GM19455 (cell line): ENCODE results near the gene TDRD9.

Experiments used
- ATAC-seq: cut with Tn5 transposase; IDR thresholded peaks from one replicate; pipeline ENCODE4 v1.9.1; 2021; ENCODE audit not compliant: unreplicated experiment

Gene TDRD9

DNA sequence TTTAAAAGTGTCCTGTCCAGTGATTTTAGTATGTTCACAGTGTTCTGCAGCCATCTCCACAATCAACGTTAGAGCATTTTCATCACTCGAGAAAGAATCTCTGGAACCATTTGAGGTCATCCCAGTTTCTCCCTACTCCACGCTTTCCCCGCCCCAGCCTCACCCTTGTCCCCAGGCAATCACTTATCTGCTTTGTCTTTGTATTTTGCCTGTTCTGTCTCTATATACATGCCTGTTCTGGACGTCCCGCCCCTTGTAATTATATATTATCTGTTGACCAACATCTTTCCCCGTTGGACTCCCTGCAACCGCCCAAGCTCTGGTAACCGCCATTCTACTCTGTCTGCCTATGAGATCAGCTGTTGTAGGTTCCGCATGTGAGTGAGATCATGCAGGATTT lies 135.7 kb downstream of the TDRD9 start:
- no peak for ATAC-seq

GRCh38 chr14:104066279-104066678 lies 138.0 kb downstream of the TDRD9 start:
- ATAC-seq = no peak

DNA sequence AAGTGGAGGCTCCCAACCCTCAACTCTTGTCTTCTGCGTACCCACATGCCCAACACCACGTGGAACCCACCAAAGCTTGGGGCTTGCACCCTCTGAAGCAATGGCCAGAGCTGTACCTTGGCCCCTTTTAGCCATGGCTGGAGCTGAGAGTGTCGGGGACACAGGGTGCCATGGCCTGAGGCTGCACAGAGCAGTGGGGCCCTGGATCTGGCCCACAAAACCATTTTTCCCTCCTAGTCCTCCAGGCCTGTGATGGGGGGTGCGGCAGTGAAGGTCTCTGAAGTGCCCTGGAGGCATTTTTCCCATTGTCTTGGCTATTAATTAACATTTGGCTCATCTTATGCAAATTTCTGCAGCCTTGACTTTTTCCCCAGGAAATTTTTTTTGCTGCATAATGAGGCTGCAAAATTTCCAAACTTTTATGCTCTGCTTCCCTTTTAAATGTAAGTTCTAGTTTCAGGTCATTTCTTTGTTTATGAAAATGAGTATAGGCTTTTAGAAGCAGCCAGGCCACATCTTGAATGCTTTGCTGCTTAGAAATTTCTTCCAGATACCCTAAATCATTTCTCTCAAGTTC lies 138.6 kb downstream of the TDRD9 start:
- no peak for ATAC-seq

- no peak for ATAC-seq
These were observed 141.3 kb downstream of the TDRD9 start for GRCh38 chr14:104069541-104069940.

GRCh38 chr14:104072586-104072985 lies 144.3 kb downstream of the TDRD9 start:
- ATAC-seq = no peak

GRCh38 chr14:104073764-104074163 lies 145.5 kb downstream of the TDRD9 start:
- no peak for ATAC-seq

DNA sequence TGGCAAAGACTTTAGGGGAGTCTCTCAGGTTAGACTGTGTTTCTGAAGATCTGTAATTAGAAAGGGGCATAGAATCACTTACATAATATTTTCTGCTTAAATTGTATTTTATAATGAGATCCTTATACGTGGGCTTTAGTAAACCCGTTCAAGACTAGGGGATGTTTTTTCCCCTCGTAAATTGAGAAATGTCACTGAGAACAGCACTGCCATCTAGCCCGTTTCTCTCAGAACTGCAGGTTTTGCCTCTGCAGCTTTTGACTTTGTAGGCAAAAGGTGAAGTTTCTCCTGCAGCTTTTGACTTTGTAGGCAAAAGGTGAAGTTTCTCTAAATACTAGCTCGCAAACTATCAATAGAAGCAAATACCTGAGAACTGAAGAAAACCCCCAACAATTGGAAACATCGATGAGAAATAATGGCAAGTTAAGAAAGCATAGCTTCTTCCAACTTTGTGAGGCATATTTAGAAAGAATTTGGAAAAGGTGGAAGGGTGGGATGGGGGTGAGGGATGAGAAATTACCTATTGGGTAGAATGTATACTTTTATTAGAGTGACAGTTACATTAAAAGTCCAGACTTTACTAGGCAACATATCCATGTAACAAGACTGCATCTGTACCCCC lies 147.4 kb downstream of the TDRD9 start:
- no peak for ATAC-seq

DNA sequence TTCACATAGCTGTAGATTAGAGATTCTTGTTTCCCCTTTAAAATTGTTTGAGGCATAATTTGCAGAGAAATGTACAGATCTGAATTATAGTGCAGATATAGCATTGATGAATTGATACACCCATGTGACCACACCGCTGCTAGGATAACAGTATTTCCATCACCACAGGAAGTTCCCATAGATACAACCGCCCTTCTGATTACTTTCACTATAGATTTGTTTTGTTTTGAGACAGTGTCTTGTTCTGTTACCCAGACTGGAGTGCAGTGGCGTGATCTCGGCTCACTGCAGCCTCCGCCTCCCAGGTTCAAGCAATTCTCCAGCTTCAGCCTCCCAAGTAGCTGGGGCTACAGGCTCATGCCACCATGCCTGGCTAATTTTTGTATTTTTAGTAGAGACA lies 148.5 kb downstream of the TDRD9 start:
- ATAC-seq = no peak

DNA sequence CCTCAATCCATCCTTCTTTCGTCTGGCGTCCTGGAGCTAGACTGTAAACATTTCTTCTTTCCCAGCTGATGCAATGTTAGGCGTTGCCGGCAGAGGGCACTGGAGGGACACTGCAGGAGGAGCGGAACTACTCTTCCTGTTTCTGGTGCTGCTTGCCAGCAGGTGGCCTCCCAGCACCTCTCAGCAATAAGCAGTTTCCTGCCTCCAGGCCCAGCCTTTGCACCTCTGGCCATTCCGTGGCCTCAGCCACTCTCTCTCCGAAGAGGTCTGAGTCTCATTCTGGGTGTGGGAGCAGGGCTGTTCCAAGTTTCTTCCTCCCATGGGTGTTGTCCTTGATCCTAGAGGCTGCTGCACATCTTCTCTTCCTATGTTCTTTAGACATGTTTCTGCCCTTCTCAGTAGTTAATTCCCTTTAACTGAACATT lies 149.8 kb downstream of the TDRD9 start:
- ATAC-seq = peak; percentile 92

- no peak for ATAC-seq
These were observed 152.4 kb downstream of the TDRD9 start for GRCh38 chr14:104080376-104081260.

- ATAC-seq = no peak
These were observed 153.1 kb downstream of the TDRD9 start for GRCh38 chr14:104081261-104081835.

DNA sequence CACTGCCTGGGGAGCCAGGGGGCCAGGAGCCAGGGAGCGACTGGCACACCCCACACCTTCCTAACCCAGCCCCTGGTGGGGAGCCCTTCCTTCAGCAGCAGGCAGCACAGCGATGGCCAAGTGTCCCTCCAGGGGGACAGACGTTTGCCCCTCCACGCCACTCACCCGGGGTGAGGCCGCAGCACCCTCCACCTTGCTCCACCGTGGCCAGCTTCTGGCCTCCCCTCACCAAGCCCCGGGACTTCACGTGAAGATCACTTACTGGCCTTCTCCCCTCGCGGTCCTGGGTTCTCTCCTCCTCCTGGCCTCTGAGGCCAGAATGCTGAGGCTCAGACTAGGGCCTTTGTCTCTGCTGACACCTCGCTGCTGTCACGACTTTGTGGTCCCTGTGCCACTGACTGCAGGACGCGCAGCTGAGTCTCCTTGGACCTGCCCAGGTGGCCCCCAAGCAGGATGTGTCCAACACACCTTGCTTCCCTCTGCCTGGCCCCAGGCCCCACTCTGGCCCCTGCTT lies 153.8 kb downstream of the TDRD9 start:
- no peak for ATAC-seq

DNA sequence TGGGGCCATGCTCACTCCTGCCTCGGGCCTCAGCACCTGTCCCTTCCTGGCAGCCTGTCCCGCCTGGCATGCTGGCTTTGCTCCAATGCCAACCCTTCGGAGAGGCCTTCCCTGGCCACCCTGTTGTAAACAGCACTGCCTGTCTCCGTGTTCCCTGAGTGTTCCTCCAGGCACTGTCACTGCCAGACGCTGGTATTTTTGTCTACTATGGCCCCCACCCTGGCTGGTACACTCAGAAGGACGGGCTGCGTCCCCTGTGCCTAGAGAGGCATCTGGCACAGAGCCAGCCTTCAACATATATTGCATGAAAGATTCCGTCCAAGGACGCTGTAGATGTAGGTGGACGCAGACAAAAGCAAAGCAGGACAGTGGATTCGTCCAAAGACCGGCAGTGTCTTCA lies 154.6 kb downstream of the TDRD9 start:
- no peak for ATAC-seq

GRCh38 chr14:104084251-104085002 lies 156.2 kb downstream of the TDRD9 start:
- no peak for ATAC-seq

GRCh38 chr14:104085032-104085888 lies 157.0 kb downstream of the TDRD9 start, which contains the start of gene ASPG:
Gene ASPG, plus strand, starts transcription at chr14:104085700. Its CDS starts 71 bp downstream, at chr14:104085771.
- ATAC-seq = no peak

- no peak for ATAC-seq
These were observed 157.6 kb downstream of the TDRD9 start for GRCh38 chr14:104085889-104086201.

- no peak for ATAC-seq
These were observed 158.0 kb downstream of the TDRD9 start for GRCh38 chr14:104086210-104086660.

- ATAC-seq = no peak
These were observed 158.6 kb downstream of the TDRD9 start for GRCh38 chr14:104086661-104087461.

DNA sequence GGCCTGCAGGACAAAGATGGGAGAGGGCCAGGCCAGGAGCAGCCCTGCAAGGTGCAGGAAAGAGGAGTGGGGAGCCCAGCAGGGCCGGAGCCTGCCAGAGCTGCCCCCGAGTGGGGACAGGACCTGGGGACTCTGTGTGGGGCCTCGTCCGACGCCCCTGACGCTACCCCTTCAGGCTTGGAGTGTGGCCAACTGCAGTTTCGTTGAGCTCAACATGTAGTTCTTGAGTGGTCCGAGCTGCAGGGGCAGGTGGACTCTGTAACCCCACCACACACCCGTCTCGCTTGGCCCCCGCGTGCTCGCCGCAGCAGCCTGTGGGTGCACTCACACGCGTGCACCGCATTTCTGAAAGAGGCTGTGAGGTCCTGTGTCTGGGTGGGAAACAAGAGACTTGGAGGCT lies 159.2 kb downstream of the TDRD9 start:
- ATAC-seq = no peak
